Panc1 (cell line): Measurements from ENCODE around the gene FEN1.

ENCODE experiments used
- POLR2AphosphoS5 ChIP-seq: IDR thresholded peaks from 2 replicates; pipeline ENCODE4 v1.6.1; 2012; ENCODE audit warnings: mild to moderate bottlenecking, low read depth, low read length, moderate library complexity
- TF ChIP-seq, protein P1 (sequence below): fragments of 450-650 bp; IDR thresholded peaks from 2 replicates; pipeline ENCODE4 v1.5.1; 2017; ENCODE audit warnings: mild to moderate bottlenecking

DNA sequence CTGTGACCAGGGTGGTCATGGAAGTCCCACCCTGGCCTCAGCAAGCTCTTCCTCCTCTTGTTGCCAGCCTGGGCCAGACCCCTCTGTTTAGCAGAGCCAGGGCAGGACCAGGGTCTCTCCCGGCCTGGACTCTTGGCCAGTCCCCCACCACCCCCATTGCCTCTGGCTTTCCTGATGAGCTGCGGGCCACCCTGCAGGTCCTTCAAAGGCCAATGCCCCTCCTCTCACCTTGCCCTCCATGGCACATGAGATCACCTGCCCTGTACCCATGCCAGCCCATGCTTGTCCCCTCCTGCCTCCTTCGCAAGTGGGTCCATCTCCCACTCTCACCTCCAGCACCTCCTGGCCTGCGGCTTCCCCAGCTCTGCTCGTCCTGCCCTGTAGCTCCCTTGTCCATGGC is 45.8 kb downstream of the FEN1 start:
- TF ChIP-seq, protein P1, sequence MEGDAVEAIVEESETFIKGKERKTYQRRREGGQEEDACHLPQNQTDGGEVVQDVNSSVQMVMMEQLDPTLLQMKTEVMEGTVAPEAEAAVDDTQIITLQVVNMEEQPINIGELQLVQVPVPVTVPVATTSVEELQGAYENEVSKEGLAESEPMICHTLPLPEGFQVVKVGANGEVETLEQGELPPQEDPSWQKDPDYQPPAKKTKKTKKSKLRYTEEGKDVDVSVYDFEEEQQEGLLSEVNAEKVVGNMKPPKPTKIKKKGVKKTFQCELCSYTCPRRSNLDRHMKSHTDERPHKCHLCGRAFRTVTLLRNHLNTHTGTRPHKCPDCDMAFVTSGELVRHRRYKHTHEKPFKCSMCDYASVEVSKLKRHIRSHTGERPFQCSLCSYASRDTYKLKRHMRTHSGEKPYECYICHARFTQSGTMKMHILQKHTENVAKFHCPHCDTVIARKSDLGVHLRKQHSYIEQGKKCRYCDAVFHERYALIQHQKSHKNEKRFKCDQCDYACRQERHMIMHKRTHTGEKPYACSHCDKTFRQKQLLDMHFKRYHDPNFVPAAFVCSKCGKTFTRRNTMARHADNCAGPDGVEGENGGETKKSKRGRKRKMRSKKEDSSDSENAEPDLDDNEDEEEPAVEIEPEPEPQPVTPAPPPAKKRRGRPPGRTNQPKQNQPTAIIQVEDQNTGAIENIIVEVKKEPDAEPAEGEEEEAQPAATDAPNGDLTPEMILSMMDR, result no peak
- no peak for TF ChIP-seq POLR2AphosphoS5
